SIG-M5 (cell line): ENCODE measurements around the gene KRTAP26-1.

Experiments used
- DNase-seq: peaks from one replicate; lab custom pipeline; 2025; lab: John Stamatoyannopoulos, UW

Gene KRTAP26-1

DNA sequence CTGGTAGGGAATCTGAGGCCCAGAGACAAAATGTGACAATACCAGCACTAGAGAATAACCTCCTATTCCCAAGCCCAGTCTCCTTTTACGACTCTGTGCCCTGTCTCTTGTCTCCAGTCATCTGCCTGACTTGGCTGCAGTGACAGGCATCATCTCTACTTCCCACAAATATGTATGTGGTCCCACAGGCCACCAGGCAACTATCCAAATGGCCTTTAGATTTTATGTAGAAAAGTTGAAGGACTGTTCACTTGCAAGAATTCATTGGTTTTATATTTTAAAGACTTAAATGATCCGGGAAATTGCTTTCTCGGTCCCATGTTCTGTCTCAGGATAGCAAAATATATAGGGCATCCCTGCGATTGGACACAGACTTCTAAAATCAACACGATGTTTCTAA lies 49.0 kb downstream of the KRTAP26-1 start:
- no peak for DNase-seq

GRCh38 chr21:30269803-30270530 lies 50.1 kb downstream of the KRTAP26-1 start:
- no peak for DNase-seq
